IPS-18c (cell line): ENCODE data around the gene NBPF3.
"Not testable (repeated sequence)": the region's sequence is repeated elsewhere in the genome, so short reads cannot be mapped to it uniquely, and the experiment has no call there.

Source experiments
- H3K4me3 ChIP-seq: 2 replicates; pipeline ENCODE4 v1.7.0; 2013; ENCODE audit warnings: low read depth, mild to moderate bottlenecking, low read length, moderate library complexity; ENCODE audit not compliant: insufficient read depth
- H3K9me3 ChIP-seq: one replicate; pipeline ENCODE4 v1.6.1; 2013; ENCODE audit warnings: mild to moderate bottlenecking, low read length, moderate library complexity; ENCODE audit not compliant: control insufficient read depth, insufficient read depth

The NBPF3 gene

DNA sequence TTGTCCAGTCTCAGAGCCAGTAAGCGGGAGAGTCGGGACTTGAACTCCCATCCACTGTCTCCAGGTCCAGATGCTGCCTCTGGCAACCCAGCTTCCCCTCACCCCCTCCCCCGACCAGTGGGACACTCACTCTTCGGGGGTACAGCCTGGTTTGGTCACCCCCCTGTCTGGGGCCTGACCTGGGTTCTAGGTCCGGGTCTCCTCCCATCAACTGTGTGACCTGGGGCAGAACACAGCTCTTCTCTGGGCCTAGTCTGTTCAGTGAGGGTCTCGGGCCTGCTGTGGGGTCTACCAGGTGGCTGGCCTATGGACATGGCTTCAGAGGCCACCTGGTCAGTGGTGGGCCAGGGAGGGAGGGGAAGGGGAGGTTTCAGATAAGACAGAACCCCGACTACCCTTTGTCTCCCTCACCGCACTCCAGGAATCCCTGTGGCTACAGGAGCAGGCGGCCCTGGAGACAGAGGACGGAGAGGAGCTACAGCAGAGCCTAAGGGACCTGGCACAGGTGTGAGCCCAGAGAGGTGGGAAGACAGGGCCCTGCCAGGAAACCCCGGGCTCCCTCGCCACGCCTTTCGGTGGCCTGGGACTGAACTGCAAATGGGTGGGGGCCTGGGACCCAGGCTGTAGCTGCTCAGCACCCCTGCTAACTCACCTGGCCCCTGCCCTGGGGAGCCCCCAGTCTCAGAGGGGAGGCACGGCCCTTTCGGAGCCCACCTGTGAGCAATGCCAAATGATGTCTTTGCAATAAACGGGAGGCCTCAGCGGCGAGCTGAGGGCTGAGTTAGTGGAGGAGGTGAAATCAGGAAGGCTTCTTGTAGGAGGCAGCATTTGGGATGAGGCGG, 4.1 kb upstream of the NBPF3 start:
- H3K9me3 ChIP-seq, result no peaks in the 10 kb centered on the region
- H3K4me3 ChIP-seq, result peak overlapping the region; percentile 41; the same call in 1 of the 2 replicates

DNA sequence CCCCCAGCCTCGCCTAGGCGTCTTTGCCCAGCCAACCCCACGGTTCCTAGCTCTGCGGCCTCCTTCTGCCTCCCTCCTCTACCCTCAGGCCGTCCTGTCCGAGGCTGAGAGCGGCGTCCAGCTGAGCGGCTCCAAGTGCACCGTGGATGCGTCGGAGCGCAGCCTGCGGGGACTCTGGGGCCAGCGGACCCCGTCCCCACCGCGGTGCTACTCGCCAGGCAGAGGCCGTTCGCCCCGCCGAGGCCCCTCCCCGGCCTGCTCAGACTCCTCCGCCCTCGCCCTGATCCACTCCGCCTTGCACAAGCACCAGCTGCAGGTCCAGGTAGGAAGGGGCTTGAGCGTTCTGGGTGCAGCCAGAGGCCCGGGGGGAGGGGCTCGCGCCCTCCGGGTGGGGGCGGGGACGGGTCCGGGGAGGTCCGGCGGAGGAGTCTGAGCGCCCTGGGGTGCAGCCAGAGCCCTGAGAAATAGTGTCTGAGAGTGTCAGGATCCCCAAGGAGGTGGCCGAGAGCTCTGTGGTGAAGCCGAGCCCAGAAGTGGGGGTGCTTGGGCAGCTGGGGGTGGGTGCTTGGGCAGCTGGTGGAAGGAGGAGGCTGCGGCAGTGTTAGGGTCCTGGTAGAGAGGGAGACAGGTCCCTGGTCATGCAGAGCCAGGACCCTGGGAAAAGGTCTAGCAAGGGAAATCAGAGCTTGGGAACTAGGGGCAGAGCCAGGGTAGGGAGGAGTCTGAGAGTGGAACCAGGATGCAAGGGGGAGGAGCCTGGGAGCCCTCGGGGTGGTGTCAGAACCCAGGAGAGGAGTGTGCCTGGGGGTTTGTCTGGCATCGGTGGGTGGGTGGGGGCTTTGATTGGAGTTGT, 3.2 kb upstream of the NBPF3 start:
- Histone ChIP-seq H3K9me3 (no peaks in the 10 kb centered on the region), H3K4me3 (peak overlapping the region; percentile 41)

DNA sequence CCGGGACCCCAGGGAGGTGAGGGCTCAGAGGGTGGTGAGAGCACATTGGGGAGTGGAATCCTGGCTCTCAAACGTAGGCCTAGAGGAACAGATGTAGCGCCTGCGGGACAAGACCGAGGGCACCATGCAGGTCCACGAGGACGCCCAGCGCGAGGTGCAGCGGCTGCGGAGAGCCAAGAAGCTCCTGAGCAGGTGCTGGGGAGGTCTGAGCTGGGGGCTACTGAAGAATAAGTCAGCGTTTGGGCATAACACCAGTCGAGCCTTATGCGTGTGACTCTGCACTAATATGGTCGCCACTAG, 2.6 kb upstream of the NBPF3 start:
- peak overlapping the region; percentile 34; the same call in 1 of the 2 replicates for H3K4me3 ChIP-seq
- H3K9me3 ChIP-seq, result no peaks in the 10 kb centered on the region

DNA sequence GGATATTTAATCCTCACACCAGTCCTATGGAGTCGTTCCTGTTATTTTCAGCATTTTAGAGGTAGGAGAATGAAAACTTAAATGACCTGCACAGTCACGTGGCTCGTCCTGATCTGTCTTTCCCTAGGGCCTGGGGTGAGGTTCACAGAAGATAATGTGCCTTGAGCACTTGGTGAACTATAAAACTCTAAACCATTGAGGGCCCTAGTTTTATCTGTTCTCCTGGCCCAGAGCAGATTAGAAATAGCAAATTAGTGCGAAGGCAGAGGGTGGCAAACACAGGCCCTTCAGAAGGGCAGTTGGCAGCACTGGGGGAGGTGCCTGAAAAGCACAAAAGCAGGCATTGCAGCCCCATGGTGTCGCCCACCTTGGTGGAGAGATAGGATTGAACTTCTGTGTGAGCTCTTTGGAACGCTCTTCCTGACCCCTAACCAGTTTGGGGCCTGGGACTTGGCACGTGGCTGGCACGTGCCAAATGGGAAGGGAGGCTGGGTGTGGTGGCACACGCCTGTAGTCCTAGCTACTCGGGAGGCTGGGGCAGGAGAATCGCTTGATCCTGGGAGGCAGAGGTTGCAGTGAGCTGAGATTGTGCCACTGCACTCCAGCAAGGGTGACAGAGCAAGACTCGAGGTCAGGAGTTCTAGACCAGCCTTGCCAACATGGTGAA, 1.2 kb upstream of the NBPF3 start:
- not testable (repeated sequence) for H3K9me3 ChIP-seq, H3K4me3 ChIP-seq

GRCh38 chr1:21439345-21439720, 604 bp upstream of the NBPF3 start:
- Histone ChIP-seq H3K4me3 (peak overlapping the region; percentile 76), H3K9me3 (no peaks in the 10 kb centered on the region)

DNA sequence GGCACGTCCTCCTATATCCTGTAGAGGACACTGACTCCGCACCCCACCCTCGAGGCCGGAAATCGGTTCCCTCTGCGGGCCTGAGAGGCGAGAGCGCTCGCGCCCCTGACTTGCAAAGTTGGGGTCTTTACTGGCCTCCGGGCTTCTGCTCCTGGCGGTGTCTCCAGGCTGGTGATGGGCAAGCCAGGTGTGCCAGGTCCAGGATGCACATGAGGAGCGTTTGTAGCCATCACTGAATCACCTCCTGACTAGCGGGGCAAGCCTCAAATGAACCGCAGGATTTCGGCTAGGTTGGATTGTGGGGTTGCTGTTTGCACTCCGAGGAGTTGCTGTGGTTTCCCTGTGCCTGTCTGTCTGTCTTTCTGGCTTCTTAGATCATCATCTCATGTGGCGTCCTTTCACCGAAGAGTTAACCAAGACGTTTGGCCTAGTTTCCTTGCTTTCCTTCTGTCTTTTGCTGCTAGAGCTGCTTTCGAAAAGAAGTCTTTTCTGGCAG, 741 bp downstream of the NBPF3 start:
- H3K9me3 ChIP-seq, result not testable (repeated sequence)
- H3K4me3 ChIP-seq, result peak overlapping the region; percentile 47; the same call in 1 of the 2 replicates

GRCh38 chr1:21446647-21447046, 6.7 kb downstream of the NBPF3 start:
- H3K4me3 ChIP-seq, result not testable (repeated sequence)

DNA sequence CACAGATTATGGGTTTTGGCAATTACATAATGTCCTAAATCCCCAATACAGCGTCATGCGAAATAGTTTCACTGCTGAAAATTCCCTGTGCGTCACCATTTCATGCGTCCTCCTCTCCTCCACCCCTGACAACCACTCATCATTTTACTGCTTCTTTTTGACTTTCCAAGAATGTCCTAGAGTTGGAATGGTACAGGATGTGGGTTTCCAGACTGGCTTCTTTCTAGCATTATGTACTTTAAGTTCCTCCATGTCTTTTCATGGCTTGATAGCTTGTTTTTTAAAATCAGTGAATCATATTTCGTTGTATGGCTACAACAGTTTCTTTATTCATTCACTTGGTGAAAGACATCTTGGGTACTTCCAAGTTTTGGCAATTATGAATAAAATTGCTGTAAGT, 7.4 kb downstream of the NBPF3 start:
- H3K9me3 ChIP-seq, result no peaks in the 10 kb centered on the region
- H3K4me3 ChIP-seq, result no peak overlapping the region

More at GRCh38 chr1:21446647-21447046, 6.7 kb downstream of the NBPF3 start:
- not testable (repeated sequence) for H3K9me3 ChIP-seq

GRCh38 chr1:21449906-21450305, 10.0 kb downstream of the NBPF3 start:
- H3K9me3 ChIP-seq, result no peaks in the 10 kb centered on the region
- H3K4me3 ChIP-seq, result no peak overlapping the region

DNA sequence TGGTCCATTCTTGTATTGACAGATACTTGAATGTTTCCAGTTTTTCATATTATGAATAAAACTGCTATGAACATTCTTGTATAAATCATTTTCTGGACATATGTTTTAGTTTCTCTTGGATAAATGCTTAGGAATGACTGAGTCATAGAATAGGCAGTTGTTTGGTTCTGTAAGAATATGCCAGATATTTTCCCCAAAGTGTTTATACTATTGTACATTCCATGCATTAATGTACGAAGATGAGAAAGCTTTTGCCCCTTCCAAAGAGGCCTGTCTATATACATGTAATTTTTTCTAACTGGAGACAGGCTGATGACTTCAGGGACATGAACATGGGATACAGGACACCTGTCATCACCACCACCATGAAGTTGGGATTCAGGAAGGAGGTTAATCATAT, 11.3 kb downstream of the NBPF3 start:
- Histone ChIP-seq H3K9me3 (no peaks in the 10 kb centered on the region), H3K4me3 (no peak overlapping the region)

DNA sequence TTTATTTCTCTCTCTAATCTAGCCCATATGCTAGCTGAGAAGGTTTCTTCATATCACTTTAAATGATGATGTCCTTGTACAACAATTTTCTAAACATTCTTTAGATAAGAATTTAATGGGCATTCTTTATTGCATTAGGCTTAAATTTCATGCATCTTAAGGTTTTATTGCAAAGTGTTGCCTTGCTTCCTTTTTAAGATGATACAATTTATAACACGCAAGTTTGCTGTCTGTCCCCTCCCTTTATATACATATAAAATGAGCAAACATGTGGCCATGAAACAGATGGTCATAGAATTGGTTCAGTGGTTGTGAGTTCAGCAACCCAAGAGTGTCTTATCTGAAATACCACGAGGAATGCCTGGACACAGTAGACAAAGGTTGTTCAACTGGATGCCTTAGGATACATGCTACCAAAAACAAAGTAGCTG, 12.1 kb downstream of the NBPF3 start:
- H3K4me3 ChIP-seq, result no peak overlapping the region
- H3K9me3 ChIP-seq, result no peaks in the 10 kb centered on the region

DNA sequence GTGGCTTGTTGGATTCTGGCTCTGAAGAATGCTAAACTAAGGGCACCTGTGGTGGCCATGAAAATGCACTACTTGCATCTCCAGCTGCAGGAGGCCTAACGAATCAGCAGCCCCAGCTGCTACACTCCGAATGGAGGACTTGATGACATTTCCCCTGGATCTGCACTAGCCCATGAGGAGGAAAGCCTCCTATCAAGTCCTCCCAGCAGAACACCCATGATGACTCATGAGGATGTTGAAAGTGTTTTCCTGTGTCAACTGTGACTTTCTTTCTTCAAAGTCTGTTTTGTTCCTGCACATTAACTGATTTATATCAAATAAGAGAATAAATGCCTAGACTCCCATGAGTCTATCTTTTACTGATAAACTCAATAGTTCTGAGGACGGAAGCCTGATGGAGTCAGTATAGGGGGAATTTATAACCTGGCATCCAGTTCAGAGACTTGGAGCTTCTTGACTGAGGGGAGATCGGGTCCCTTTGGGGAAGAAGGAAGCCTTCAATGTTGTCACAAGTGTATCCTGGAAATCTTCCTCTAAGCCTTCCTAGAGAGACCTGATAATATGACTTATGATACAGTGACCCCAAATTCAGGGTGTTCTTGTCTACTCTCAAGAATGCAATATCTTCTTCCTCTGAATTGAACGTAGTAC, 14.2 kb downstream of the NBPF3 start:
- not testable (repeated sequence) for H3K9me3 ChIP-seq, H3K4me3 ChIP-seq

- not testable (repeated sequence) for H3K9me3 ChIP-seq, H3K4me3 ChIP-seq
Observed at GRCh38 chr1:21454904-21455303, 15.0 kb downstream of the NBPF3 start.

GRCh38 chr1:21457654-21458053, 17.7 kb downstream of the NBPF3 start:
- H3K4me3 ChIP-seq, result no peak overlapping the region
- H3K9me3 ChIP-seq, result no peaks in the 10 kb centered on the region

DNA sequence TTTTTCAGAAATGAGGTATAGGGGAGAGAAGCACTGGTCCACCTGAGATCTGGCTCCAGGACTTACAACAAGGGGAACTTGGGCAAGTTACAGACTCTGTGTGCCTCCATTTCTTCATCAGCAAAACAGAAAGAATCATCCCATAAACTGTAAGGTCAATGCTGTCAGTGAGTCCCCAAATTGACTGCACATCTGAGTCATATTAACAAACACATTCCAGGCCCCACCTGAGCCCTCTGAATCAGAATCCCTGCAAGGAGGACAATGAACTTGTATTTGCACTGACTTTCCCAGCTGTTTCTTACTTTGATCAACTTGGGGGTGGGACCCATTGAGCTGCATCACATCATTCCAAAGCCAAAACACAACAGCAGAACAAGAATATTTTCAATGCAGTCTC, 25.2 kb downstream of the NBPF3 start:
- not testable (repeated sequence) for H3K4me3 ChIP-seq

DNA sequence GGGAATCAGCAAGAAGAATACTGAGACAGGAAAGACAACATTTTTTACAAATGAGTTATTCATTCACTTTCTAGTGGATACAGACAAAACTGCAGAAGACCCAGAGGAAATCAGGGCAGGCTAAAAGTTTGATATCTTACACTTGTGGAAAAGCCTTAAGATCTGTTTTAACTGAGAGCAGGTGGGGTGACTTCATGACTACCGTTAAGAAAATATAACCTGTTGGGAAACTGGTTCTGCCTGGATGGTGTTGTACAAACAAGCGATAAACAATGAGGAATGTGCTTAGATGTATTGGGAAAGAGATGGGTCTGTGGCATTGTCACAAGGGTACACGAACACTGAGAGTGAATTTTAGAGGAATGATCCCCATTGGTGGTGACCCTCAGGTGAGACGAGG, 28.0 kb downstream of the NBPF3 start:
- not testable (repeated sequence) for H3K4me3 ChIP-seq, H3K9me3 ChIP-seq

More for the DNA sequence above, 25.2 kb downstream of the NBPF3 start:
- not testable (repeated sequence) for H3K9me3 ChIP-seq

DNA sequence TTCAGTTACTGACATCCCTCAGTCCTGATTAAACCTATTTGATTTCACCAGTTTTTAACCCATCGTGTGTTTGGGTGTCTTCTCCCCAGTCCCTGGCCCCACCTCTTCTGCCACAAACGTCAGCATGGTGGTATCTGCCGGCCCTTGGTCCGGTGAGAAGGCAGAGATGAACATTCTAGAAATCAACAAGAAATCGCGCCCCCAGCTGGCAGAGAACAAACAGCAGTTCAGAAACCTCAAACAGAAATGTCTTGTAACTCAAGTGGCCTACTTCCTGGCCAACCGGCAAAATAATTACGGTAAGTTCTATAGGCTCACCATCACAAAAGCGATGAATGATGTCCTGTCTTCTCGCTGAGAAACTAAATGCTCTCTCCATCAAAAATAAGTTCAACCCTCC, 28.7 kb downstream of the NBPF3 start:
- H3K9me3 ChIP-seq, result no peaks in the 10 kb centered on the region

More for the DNA sequence above, 28.7 kb downstream of the NBPF3 start:
- no peak overlapping the region for H3K4me3 ChIP-seq
